ENCODE results near the gene TNFAIP1.

DNA sequence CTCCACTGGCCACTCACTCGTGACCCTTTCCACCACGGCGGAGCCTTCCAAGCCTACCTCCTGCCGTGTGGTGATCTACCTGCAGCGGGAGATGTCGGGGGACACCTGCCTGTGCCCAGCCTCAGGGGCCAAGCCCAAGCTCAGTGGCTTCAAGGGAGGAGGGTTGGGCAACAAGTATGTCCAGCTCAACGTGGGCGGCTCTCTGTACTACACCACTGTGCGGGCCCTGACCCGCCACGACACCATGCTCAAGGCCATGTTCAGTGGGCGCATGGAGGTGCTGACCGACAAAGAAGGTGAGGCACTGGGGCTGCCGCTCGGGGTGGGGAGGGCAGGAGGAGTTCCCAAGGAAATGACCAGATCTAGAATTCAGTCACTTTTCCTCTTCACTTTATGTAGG is 3.9 kb downstream of the TNFAIP1 start:
- TF ChIP-seq, protein P1, sequence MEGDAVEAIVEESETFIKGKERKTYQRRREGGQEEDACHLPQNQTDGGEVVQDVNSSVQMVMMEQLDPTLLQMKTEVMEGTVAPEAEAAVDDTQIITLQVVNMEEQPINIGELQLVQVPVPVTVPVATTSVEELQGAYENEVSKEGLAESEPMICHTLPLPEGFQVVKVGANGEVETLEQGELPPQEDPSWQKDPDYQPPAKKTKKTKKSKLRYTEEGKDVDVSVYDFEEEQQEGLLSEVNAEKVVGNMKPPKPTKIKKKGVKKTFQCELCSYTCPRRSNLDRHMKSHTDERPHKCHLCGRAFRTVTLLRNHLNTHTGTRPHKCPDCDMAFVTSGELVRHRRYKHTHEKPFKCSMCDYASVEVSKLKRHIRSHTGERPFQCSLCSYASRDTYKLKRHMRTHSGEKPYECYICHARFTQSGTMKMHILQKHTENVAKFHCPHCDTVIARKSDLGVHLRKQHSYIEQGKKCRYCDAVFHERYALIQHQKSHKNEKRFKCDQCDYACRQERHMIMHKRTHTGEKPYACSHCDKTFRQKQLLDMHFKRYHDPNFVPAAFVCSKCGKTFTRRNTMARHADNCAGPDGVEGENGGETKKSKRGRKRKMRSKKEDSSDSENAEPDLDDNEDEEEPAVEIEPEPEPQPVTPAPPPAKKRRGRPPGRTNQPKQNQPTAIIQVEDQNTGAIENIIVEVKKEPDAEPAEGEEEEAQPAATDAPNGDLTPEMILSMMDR (IDR thresholded peaks at IDR 0.05), result no peak
- TF ChIP-seq, protein P2, sequence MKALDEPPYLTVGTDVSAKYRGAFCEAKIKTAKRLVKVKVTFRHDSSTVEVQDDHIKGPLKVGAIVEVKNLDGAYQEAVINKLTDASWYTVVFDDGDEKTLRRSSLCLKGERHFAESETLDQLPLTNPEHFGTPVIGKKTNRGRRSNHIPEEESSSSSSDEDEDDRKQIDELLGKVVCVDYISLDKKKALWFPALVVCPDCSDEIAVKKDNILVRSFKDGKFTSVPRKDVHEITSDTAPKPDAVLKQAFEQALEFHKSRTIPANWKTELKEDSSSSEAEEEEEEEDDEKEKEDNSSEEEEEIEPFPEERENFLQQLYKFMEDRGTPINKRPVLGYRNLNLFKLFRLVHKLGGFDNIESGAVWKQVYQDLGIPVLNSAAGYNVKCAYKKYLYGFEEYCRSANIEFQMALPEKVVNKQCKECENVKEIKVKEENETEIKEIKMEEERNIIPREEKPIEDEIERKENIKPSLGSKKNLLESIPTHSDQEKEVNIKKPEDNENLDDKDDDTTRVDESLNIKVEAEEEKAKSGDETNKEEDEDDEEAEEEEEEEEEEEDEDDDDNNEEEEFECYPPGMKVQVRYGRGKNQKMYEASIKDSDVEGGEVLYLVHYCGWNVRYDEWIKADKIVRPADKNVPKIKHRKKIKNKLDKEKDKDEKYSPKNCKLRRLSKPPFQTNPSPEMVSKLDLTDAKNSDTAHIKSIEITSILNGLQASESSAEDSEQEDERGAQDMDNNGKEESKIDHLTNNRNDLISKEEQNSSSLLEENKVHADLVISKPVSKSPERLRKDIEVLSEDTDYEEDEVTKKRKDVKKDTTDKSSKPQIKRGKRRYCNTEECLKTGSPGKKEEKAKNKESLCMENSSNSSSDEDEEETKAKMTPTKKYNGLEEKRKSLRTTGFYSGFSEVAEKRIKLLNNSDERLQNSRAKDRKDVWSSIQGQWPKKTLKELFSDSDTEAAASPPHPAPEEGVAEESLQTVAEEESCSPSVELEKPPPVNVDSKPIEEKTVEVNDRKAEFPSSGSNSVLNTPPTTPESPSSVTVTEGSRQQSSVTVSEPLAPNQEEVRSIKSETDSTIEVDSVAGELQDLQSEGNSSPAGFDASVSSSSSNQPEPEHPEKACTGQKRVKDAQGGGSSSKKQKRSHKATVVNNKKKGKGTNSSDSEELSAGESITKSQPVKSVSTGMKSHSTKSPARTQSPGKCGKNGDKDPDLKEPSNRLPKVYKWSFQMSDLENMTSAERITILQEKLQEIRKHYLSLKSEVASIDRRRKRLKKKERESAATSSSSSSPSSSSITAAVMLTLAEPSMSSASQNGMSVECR (CRISPR knock-in tag; IDR thresholded peaks at IDR 0.05; ENCODE audit: borderline replicate concordance), result no peak
- TF ChIP-seq ESRRA (CRISPR knock-in tag; IDR thresholded peaks at IDR 0.05; ENCODE audit: borderline replicate concordance) (no peak), ZNF138 (CRISPR knock-in tag; conservative IDR thresholded peaks at IDR 0.05) (no peak), OVOL2 (CRISPR knock-in tag; IDR thresholded peaks at IDR 0.05; ENCODE audit: borderline replicate concordance) (no peak), MXD4 (CRISPR knock-in tag; IDR thresholded peaks at IDR 0.05; ENCODE audit: borderline replicate concordance) (no peak), GABPB1 (CRISPR knock-in tag; IDR thresholded peaks at IDR 0.05) (no peak), SP1 (CRISPR knock-in tag; conservative IDR thresholded peaks at IDR 0.05) (no peak), TEAD4 (CRISPR knock-in tag; IDR thresholded peaks at IDR 0.05) (no peak), NR2C2 (CRISPR knock-in tag; IDR thresholded peaks at IDR 0.05) (no peak)
- TF ChIP-seq, protein P3, sequence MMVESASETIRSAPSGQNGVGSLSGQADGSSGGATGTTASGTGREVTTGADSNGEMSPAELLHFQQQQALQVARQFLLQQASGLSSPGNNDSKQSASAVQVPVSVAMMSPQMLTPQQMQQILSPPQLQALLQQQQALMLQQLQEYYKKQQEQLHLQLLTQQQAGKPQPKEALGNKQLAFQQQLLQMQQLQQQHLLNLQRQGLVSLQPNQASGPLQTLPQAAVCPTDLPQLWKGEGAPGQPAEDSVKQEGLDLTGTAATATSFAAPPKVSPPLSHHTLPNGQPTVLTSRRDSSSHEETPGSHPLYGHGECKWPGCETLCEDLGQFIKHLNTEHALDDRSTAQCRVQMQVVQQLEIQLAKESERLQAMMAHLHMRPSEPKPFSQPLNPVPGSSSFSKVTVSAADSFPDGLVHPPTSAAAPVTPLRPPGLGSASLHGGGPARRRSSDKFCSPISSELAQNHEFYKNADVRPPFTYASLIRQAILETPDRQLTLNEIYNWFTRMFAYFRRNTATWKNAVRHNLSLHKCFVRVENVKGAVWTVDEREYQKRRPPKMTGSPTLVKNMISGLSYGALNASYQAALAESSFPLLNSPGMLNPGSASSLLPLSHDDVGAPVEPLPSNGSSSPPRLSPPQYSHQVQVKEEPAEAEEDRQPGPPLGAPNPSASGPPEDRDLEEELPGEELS (CRISPR knock-in tag; IDR thresholded peaks at IDR 0.05), result no peak
- TF ChIP-seq, protein P4, sequence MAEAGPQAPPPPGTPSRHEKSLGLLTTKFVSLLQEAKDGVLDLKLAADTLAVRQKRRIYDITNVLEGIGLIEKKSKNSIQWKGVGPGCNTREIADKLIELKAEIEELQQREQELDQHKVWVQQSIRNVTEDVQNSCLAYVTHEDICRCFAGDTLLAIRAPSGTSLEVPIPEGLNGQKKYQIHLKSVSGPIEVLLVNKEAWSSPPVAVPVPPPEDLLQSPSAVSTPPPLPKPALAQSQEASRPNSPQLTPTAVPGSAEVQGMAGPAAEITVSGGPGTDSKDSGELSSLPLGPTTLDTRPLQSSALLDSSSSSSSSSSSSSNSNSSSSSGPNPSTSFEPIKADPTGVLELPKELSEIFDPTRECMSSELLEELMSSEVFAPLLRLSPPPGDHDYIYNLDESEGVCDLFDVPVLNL (CRISPR knock-in tag; IDR thresholded peaks at IDR 0.05; ENCODE audit: borderline replicate concordance, low read depth), result no peak
- TF ChIP-seq, protein P5, sequence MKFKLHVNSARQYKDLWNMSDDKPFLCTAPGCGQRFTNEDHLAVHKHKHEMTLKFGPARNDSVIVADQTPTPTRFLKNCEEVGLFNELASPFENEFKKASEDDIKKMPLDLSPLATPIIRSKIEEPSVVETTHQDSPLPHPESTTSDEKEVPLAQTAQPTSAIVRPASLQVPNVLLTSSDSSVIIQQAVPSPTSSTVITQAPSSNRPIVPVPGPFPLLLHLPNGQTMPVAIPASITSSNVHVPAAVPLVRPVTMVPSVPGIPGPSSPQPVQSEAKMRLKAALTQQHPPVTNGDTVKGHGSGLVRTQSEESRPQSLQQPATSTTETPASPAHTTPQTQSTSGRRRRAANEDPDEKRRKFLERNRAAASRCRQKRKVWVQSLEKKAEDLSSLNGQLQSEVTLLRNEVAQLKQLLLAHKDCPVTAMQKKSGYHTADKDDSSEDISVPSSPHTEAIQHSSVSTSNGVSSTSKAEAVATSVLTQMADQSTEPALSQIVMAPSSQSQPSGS (CRISPR knock-in tag; IDR thresholded peaks at IDR 0.05; ENCODE audit: borderline replicate concordance, low read depth), result no peak
- TF ChIP-seq, protein P6, sequence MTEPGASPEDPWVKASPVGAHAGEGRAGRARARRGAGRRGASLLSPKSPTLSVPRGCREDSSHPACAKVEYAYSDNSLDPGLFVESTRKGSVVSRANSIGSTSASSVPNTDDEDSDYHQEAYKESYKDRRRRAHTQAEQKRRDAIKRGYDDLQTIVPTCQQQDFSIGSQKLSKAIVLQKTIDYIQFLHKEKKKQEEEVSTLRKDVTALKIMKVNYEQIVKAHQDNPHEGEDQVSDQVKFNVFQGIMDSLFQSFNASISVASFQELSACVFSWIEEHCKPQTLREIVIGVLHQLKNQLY (CRISPR knock-in tag; IDR thresholded peaks at IDR 0.05), result no peak

Data from WTC11 (cell line).